Kidney epithelial cell (primary cell): ENCODE data around the gene RTN4. TPM values are rescaled to one million over a fixed set of nuclear protein-coding genes. Genes with fewer than 3 reads are reported as not detected.
"Not testable (repeated sequence)": the region's sequence is repeated elsewhere in the genome, so short reads cannot be mapped to it uniquely, and the experiment has no call there.

Source experiments
- DNase-seq: peaks from one replicate; pipeline ENCODE4 v3.0.0-alpha.2; 2010; ENCODE audit warnings: low read depth
- H3K27me3 ChIP-seq: 2 replicates; pipeline ENCODE4 v1.6.0; 2011; ENCODE audit warnings: low read length; ENCODE audit not compliant: control insufficient read depth, insufficient read depth
- H3K36me3 ChIP-seq: 2 replicates; pipeline ENCODE4 v1.5.1; 2011; ENCODE audit warnings: low read length; ENCODE audit not compliant: control insufficient read depth, insufficient read depth
- H3K4me3 ChIP-seq: 2 replicates; pipeline ENCODE4 v1.5.1; 2011; ENCODE audit warnings: low read depth, mild to moderate bottlenecking, control low read depth, low read length
- total RNA-seq: library from RNA; depleted of rRNA; stranded (reverse); fragments of >200 nt; gene quantifications from 2 replicates; pipeline ENCODE4 v1.2.3, GENCODE V29; 2015
- TF ChIP-seq, protein P1 (sequence below): IDR thresholded peaks from 2 replicates; pipeline ENCODE4 v1.5.1; 2011; ENCODE audit warnings: mild to moderate bottlenecking, moderate library complexity, low read length, control low read depth, inconsistent platforms; ENCODE audit not compliant: insufficient read depth, poor library complexity, severe bottlenecking

The RTN4 gene
- total RNA-seq, 1 donor from 2014 or later, result 382 TPM

DNA sequence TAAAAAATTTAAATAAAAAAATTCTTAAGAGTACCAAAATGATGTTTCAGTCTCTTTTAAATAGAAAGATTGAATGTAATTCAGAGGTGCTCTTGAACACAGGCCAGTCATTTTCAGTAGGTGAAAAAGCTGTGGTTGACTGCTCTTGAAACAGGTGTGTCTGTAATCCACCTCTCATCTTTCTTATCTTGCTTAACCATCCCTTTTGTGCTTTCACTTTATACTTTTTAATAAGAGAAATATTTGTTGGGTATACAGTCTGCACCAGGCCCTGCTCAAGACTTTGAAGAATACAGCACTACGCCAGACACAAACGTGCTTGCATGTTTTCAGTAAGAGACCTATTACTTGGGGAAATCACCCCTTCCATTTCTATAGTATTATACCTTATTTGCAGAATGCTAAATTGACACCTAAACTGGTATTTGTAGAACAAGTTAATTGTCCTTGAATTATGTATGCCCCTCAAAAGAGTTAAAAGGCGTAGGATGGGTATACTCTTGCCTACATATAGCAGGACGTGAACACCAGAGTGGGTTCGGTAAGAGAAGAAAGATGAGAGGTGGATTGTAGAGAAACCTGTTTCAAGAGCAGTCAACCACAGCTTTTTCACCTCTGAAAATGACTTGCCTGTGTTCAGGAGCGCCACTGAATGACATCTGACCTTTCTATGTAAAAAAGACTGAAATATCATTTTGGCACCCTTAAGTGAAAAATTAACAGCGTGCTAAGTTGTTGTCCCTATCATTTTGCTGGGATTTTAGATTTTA, 4.0 kb upstream of the RTN4 start:
- DNase-seq, result no peak
- Histone ChIP-seq H3K4me3 (no peak overlapping the region), H3K36me3 (no peaks in the 10 kb centered on the region), H3K27me3 (no peaks in the 10 kb centered on the region)
- TF ChIP-seq, protein P1, sequence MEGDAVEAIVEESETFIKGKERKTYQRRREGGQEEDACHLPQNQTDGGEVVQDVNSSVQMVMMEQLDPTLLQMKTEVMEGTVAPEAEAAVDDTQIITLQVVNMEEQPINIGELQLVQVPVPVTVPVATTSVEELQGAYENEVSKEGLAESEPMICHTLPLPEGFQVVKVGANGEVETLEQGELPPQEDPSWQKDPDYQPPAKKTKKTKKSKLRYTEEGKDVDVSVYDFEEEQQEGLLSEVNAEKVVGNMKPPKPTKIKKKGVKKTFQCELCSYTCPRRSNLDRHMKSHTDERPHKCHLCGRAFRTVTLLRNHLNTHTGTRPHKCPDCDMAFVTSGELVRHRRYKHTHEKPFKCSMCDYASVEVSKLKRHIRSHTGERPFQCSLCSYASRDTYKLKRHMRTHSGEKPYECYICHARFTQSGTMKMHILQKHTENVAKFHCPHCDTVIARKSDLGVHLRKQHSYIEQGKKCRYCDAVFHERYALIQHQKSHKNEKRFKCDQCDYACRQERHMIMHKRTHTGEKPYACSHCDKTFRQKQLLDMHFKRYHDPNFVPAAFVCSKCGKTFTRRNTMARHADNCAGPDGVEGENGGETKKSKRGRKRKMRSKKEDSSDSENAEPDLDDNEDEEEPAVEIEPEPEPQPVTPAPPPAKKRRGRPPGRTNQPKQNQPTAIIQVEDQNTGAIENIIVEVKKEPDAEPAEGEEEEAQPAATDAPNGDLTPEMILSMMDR, result no peak

DNA sequence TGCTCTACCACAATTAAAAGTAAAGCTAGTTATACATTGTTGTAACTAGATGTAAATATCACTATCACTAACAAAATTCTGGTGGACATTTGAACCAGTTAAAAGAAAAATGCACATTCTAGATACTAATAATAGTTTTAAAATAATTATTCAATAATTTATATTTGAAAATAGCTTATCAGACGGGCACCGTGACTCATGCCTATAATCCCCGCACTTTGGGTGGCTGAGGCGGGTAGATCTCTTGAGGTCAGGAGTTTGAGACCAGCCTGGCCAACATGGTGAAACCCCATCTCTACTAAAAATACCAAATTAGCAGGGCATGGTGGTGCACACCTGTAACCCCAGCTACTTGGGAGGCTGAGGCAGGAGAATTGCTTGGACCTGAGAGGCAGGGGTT, 3.0 kb upstream of the RTN4 start:
- H3K4me3 ChIP-seq, DNase-seq, H3K27me3 ChIP-seq, H3K36me3 ChIP-seq: not testable (repeated sequence)

DNA sequence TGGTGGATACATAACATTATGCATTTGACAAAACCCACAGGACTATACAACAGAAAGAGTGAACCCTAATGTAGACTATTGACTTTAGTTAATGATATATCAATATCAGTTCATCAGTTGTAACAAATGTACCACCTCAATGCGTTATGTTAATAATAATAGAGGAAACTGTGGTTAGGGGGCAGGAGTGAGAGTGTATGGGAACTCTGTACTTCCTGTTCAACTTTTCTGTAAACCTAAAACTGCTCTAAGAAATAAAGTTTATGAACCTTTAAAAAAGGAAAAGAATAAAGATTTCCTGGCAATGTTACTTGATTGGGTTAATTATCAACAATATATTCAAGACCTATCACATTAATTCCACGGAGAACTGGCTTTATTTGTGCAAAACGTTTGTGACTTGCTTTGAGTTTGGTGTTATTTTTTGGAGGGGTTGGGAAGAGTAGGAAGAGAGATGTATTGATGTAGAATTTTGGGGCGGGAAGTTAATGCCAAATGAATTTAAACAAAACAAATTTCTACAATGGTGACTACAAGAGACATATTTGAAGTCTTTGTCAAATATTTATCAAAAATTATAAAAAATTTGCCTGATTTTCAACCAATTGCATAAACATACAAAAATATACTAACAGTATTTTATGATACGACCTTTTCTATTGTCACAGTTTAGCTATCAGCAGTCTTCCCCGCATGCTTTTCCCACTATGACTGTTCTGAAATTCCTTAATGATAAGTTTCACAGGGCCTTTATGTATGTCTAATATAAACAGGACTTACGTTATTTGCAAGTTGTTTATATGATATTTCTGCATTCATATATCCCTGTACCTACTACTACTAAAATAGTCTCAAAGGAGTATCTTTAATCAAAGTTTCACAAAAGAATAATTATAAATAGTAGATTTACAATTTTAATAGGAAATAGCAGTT, 2.1 kb upstream of the RTN4 start:
- Histone ChIP-seq H3K4me3 (no peak overlapping the region), H3K27me3 (no peaks in the 10 kb centered on the region), H3K36me3 (no peaks in the 10 kb centered on the region)
- no peak for DNase-seq
- TF ChIP-seq, protein P1, result no peak

DNA sequence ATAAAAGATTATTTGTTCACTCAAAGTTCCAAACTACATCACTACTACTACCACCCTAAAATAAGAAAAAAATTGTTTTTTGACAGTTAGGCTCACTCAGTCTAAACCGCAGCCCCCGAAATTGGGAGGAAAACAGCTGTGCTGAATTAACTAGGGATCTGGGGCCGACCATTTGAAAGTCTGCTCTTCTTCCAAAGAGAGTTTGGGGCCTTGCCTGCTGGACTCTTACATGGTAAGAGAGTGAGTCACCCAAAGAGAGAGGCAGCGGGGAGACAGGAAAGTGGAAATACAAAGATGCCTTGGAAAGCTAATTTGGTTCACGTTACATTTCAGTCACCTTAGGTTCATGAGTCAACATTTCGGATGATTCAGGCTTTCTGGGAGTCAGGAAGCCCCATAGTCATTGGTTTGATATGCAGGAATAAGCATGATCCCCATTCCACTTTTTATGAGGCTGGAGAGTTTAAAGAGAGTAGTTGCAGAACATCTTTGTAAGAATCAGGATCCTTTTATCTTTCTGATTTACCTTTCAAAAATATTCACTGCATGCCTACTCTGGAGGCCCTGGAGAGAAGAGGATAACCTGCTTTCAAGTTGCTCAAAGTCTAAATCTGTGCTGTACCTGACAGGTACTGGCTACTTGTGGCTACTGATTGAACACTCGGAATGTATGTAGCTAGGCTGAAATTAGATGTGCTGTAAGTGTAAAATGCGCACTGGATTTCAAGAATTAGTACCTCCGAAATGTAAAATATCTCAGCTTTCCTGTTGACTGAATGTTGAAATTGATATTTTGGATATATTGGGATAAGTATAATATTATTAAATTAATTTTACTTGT, 995 bp upstream of the RTN4 start:
- Histone ChIP-seq H3K27me3 (no peaks in the 10 kb centered on the region), H3K36me3 (no peaks in the 10 kb centered on the region), H3K4me3 (peak overlapping the region; percentile 52)
- TF ChIP-seq, protein P1, result no peak
- peak; percentile 100 for DNase-seq

DNA sequence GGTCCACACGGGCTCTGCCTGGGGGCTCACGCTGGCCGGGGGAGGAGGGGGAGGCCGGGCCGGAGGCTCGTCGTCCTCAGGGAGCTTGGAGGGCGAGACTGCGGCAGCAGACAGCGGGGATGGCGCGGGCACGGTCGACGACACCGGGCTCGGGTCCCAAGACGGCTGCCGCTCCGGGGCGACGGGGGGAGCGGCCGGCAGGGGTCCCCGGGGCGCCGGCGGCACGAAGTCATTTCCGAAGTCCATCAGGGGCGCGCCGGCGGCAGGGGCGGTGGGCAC, 491 bp downstream of the RTN4 start:
- H3K4me3 ChIP-seq, result peak overlapping the region; percentile 87
- TF ChIP-seq, protein P1, result no peak
- no peaks in the 10 kb centered on the region for H3K27me3 ChIP-seq
- no peak for DNase-seq
- H3K36me3 ChIP-seq, result no peaks in the 10 kb centered on the region
